Stimulated activated CD4-positive, alpha-beta T cell treated with anti-CD3 and anti-CD28 coated beads, Interleukin-12 subunit alpha, Interleukin-12 subunit beta, amount 100 ng/mL, for 24 hours (primary cell): ENCODE results near the gene TMEM131.
"Not testable (repeated sequence)": the region's sequence is repeated elsewhere in the genome, so short reads cannot be mapped to it uniquely, and the experiment has no call there.

Experiments
- DNase-seq, 2 experiments: peaks; one replicate each; pipeline ENCODE4 v3.0.0-alpha.2; 2020; ENCODE audit warnings: low read depth in 2 of 2

The TMEM131 gene

DNA sequence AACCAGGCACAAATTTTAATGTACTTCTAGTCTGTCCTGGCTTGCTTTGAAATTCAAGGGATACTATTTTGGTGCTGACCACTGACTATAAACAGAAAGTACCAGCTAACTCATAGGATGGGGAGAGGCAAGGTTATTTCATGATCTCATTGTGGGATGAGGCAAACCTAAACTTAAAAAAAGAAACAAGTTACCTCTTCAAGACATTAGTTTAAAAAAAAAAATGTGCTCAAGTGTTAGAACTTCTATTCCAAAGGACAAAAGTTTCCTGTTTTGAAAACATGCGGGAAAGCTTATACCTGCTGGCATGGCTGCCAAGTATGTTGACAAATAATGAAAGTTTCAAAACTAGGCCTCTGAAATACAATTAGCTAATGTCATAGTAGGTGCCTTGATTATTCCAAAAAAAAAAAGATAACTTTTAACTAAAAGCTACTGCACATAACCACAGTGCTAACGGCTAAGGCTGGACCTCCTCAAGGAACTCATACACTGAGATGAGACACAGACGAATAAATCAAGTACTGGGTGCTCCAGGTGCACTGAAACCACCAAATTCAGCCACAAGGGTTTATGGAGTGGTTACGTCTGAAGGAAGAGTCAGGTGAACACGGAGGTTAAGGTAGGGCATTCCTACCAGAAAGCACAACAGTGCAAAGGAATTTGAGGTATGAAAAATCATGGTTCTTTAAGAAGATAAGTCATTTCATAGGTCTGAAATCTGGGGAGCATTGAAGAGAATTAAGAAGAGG lies 38.1 kb downstream of the TMEM131 start:
- DNase-seq = no peak

GRCh38 chr2:97956753-97957152 lies 39.0 kb downstream of the TMEM131 start:
- not testable (repeated sequence) for DNase-seq

- no peak for DNase-seq
Measured at GRCh38 chr2:97953853-97954252, 41.9 kb downstream of the TMEM131 start.

DNA sequence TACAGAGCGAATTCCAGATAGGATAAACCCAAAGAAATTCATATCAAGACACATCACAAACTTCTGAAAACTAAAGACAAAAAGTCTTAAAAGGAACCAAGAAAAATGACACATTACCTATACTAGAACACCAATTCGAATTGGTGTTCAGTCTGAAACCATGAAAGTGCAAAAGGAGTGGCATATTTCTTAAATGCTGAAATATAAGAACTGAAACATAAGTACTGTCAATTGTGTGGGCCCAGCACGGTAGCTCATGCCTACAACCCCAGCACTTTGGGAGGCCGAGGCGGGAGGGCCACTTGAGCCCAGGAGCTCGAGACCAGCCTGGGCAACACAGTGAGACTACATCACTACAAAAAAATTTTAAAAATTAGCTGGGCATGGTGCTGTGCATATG lies 43.4 kb downstream of the TMEM131 start:
- no peak for DNase-seq

- DNase-seq = no peak
Measured at GRCh38 chr2:97951155-97951680, 44.5 kb downstream of the TMEM131 start.

DNA sequence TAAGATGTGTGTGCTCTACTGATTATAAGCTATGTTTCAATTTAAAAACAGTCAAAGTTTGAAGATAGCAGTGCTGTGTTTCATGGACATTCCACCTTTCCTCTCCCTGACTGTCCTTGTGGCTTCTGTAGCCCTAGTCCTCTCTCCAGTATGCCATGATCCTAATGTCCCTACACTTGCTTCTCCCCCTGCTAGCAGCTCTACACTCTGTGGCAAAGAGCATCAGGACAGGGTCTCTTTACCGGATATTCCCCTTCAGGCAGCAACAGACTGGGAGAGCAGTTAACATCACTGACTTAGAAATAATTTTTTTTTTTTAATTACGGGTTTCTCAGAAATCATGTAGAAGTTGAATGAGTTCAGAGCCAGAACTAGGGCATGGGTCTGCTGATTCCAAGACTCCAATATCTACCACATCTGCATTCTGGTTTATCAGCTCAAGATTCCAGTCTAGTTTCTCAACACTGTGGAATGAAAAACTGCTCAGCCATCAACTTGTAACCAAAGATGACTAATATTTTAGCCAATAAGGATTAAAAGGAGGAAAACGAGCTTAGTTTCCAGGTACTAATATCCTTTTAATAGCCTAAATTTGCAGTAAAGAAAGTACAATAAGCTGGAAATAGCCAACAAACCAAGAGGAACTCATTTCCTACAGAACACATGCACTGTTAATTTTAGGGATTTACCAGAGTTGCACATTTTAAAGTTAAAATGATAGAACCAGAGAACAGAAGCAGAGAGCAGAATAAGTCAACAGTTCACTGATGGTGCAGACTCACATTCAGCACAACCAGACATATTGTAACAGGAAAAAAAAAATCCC lies 45.2 kb downstream of the TMEM131 start:
- DNase-seq = no peak

- DNase-seq = no peak
Measured at GRCh38 chr2:97948926-97949325, 46.8 kb downstream of the TMEM131 start.

GRCh38 chr2:97945791-97946190 lies 50.0 kb downstream of the TMEM131 start:
- DNase-seq = no peak

GRCh38 chr2:97936881-97937280 lies 58.9 kb downstream of the TMEM131 start:
- DNase-seq = no peak

DNA sequence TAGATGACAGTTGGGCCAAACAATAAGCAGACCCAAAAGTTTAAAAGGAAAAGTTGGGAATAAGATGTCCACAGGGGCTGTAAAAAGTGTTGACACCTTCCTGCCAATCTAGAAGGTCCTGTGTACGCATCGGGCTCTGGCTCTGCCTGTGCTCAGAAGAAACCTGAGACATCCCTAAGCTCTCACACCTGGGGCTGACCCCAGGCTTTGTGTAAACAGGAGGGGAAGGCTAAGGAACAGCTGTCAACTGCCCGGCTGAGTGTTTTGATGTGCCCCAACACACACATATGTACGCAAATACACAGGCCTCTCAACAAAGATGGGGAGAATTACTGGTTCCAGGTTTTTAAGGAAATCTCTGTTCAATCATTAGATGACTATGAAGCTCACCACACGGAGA lies 59.5 kb downstream of the TMEM131 start:
- DNase-seq = no peak

DNA sequence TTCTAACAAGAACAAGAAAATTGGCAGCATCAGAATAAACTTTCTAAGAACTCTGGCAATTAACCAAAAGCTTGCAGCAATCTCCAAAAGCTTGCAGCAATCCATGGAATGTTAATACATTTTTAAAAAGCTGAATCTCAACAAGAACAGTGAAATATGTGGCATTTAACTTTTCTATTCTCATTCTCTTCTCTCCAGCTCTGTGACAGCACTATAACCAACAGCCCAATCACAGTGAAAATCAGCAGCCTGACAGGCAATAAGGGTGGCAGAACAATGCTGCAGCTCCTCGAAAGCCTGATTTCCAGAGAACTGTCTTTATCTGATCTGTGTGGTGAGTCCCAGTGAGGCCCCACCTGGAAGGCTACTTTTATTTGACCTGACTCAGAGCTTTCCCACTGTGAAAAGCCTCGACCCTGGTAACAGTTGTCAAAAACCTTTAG lies 60.0 kb downstream of the TMEM131 start:
- DNase-seq = no peak

- DNase-seq = no peak
Measured at GRCh38 chr2:97932975-97933662, 62.6 kb downstream of the TMEM131 start.

GRCh38 chr2:97931858-97932225 lies 63.9 kb downstream of the TMEM131 start:
- DNase-seq = no peak

DNA sequence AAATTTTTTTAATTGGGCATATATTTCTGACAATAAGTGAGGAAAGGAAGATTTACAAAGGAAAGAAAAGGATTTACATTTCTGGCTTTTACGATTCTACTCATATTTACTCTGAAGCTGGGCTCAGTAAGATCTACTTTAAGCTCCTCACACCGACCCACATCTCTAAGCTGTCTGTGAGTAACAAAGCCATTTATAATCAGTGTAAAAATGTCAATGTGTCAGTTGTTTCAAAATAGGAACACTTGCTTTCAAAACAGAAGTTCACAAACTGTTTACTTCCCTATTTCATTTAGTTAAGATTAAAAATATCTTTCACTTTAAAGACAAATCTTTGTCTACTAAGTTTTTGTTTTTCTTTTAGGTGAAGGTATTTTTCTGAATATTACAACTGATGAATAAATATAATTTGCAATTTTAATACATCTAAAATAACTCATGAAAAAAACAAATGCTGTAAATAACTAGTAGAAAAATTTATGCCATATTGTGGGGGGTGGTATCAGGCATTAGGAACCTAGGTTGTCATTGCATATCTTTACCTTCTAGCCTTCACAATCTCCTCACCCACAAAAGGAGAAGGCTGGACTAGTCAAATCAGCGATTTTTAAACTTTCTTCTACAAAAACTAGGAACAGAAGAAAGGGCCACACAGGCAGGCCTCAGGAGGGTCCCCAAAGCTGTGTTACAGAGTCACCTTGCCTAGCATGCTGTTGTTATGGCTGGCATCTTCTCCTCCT lies 64.5 kb downstream of the TMEM131 start:
- DNase-seq = no peak

GRCh38 chr2:97928591-97928990 lies 67.2 kb downstream of the TMEM131 start:
- DNase-seq = no peak

DNA sequence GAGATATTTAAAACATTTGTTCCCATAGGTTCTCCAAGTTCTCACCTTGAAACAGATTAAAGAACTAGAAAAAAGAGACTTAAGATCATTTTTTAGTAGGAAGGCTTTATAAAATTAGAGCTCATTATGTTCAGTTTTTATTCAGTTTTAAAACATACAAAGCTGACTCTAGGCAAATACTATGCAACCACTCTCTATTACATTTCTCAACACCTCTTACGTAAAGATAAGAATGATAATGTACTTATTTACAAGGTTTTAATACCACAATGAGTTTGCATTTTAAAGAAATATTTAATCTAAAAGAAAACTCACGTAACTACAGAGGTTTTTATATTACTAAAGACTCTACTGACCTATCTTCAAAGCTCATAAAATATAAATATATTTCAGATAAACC lies 68.8 kb downstream of the TMEM131 start:
- DNase-seq = no peak

- DNase-seq = no peak
Measured at GRCh38 chr2:97924194-97924593, 71.6 kb downstream of the TMEM131 start.

- DNase-seq = no peak
Measured at GRCh38 chr2:97919858-97920257, 75.9 kb downstream of the TMEM131 start.

DNA sequence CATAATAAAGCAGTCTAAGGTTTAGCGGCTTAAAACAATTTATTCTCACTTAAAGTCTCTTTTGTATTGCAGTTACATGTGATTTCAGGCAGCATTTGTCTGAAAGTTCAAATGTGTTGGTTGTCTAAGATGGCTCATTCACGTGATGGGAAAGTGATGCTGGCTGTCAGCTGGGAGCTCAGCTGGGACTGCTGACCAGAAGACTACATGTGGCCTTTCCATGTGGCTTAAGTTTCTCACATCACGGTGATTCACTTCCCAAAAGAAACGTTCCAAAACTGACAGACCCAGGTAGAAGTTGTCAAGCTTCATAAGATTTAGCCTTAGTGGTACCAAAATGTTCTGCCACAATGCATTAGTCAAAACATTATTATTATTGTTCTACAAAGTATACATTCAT lies 76.9 kb downstream of the TMEM131 start:
- no peak for DNase-seq

- DNase-seq = not testable (repeated sequence)
Measured at GRCh38 chr2:97917668-97918067, 78.1 kb downstream of the TMEM131 start.

DNA sequence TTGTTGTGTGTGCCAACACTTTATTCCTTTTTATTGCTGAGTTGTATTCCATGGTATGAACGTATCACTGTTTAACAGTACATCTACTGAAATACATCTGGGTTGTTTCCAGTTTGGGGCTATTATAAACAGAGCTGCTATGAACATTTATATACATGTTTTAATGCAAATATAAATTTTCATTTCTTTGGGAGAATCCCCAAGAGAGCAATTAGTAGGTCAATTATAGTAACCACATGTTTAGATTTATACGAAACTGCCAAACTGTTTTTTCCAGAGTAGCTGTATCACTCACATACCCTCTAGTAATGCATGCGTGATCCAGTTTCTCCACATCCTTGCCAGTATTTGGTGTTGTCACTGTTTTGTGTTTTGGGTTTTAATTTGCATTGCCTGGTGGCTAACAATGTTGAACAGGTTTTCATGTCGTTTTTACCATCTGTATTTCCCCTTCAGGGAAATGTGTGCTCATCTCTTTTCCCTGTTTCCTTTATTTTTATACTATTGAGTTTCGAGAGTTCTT lies 81.0 kb downstream of the TMEM131 start:
- DNase-seq = no peak
